BE2C (cell line): ENCODE data around the gene EGLN3.

Experiments used
- DNase-seq: peaks from one replicate; pipeline ENCODE4 v3.0.0-alpha.2; 2020
- H3K27me3 ChIP-seq: fragments of 250-450 bp; sonication (Bioruptor Pico); 2 replicates; pipeline ENCODE4 v1.5.1; 2020; ENCODE audit warnings: mild to moderate bottlenecking
- H3K36me3 ChIP-seq: fragments of 250-450 bp; sonication (Bioruptor Pico); 2 replicates; pipeline ENCODE4 v1.5.1; 2020; ENCODE audit warnings: mild to moderate bottlenecking
- H3K4me1 ChIP-seq: fragments of 250-450 bp; sonication (Bioruptor Pico); 2 replicates; pipeline ENCODE4 v1.5.1; 2020
- H3K4me3 ChIP-seq: 2 replicates; pipeline ENCODE4 v1.5.1; 2011; ENCODE audit warnings: low read depth, low read length
- H3K9me3 ChIP-seq: fragments of 250-450 bp; sonication (Bioruptor Pico); 2 replicates; pipeline ENCODE4 v1.5.1; 2020
- CTCF ChIP-seq: IDR thresholded peaks from 2 replicates; pipeline ENCODE4 v1.5.1; 2012; ENCODE audit warnings: mild to moderate bottlenecking, low read depth, low read length

Gene EGLN3

GRCh38 chr14:33943096-33943883 is 7.6 kb downstream of the EGLN3 start:
- H3K4me3 ChIP-seq, result peak overlapping the region; percentile 28
- H3K27me3 ChIP-seq, result no peaks in the 10 kb centered on the region
- TF ChIP-seq CTCF, result no peak
- H3K9me3 ChIP-seq, result no peaks in the 10 kb centered on the region
- peaks cover 23% of the 10 kb centered on the region for H3K36me3 ChIP-seq
- H3K4me1 ChIP-seq, result peaks cover 34% of the 10 kb centered on the region
- DNase-seq, result peak; percentile 63

GRCh38 chr14:33941718-33942117 is 9.2 kb downstream of the EGLN3 start:
- DNase-seq, result no peak
- Histone ChIP-seq H3K27me3 (no peaks in the 10 kb centered on the region), H3K9me3 (no peaks in the 10 kb centered on the region), H3K36me3 (peaks cover 21% of the 10 kb centered on the region), H3K4me3 (no peak overlapping the region), H3K4me1 (peaks cover 37% of the 10 kb centered on the region)
- no peak for TF ChIP-seq CTCF

GRCh38 chr14:33940561-33941011 is 10.3 kb downstream of the EGLN3 start:
- H3K27me3 ChIP-seq, result no peaks in the 10 kb centered on the region
- no peak for TF ChIP-seq CTCF
- peaks cover 37% of the 10 kb centered on the region for H3K4me1 ChIP-seq
- DNase-seq, result no peak
- H3K9me3 ChIP-seq, result no peaks in the 10 kb centered on the region
- peaks cover 14% of the 10 kb centered on the region for H3K36me3 ChIP-seq
- no peak overlapping the region for H3K4me3 ChIP-seq

- Histone ChIP-seq H3K4me1 (peaks cover 36% of the 10 kb centered on the region), H3K36me3 (peaks cover 10% of the 10 kb centered on the region; the same call in 1 of the 2 replicates), H3K9me3 (no peaks in the 10 kb centered on the region), H3K27me3 (no peaks in the 10 kb centered on the region), H3K4me3 (peak overlapping the region; percentile 43)
- no peak for TF ChIP-seq CTCF
- peak; percentile 90 for DNase-seq
These were observed 12.5 kb downstream of the EGLN3 start for GRCh38 chr14:33938131-33938949.

GRCh38 chr14:33936391-33936790 is 14.5 kb downstream of the EGLN3 start:
- H3K27me3 ChIP-seq, result no peaks in the 10 kb centered on the region
- peaks cover 28% of the 10 kb centered on the region for H3K4me1 ChIP-seq
- no peak overlapping the region for H3K4me3 ChIP-seq
- H3K36me3 ChIP-seq, result peaks cover 10% of the 10 kb centered on the region; the same call in 1 of the 2 replicates
- no peak for TF ChIP-seq CTCF
- H3K9me3 ChIP-seq, result no peaks in the 10 kb centered on the region
- DNase-seq, result no peak
